H9 (cell line): ENCODE data around the gene SCN10A. TPM values are rescaled to one million over a fixed set of nuclear protein-coding genes. Genes with fewer than 3 reads are reported as not detected.

ENCODE experiments used
- DNase-seq: peaks from one replicate; pipeline ENCODE4 v3.0.0-alpha.2; 2017
- H2AFZ ChIP-seq: one replicate; pipeline ENCODE4 v1.6.1; 2013; ENCODE audit warnings: mild to moderate bottlenecking, low read length, control low read depth, moderate library complexity
- H2AK5ac ChIP-seq: 2 replicates; pipeline ENCODE4 v1.6.1; 2013; ENCODE audit warnings: low read length, control low read depth, mixed read lengths; ENCODE audit not compliant: insufficient read length
- H2BK120ac ChIP-seq: one replicate; pipeline ENCODE4 v1.6.1; 2013; ENCODE audit warnings: low read depth, mild to moderate bottlenecking, low read length, control low read depth, inconsistent platforms; ENCODE audit not compliant: poor library complexity, severe bottlenecking
- H2BK12ac ChIP-seq: 2 replicates; pipeline ENCODE4 v1.6.1; 2013; ENCODE audit warnings: low read length, control low read depth, mixed read lengths, low read depth; ENCODE audit not compliant: insufficient read length
- H2BK15ac ChIP-seq: 2 replicates; pipeline ENCODE4 v1.6.1; 2013; ENCODE audit warnings: low read depth, low read length, control low read depth
- H2BK20ac ChIP-seq: one replicate; pipeline ENCODE4 v1.6.1; 2013; ENCODE audit warnings: low read depth, mild to moderate bottlenecking, low read length, control low read depth, inconsistent platforms; ENCODE audit not compliant: poor library complexity, severe bottlenecking
- H2BK5ac ChIP-seq: 2 replicates; pipeline ENCODE4 v1.6.1; 2013; ENCODE audit warnings: low read length, control low read depth, mixed read lengths; ENCODE audit not compliant: insufficient read length
- H3K14ac ChIP-seq: 2 replicates; pipeline ENCODE4 v1.6.1; 2013; ENCODE audit warnings: low read length, control low read depth; ENCODE audit not compliant: insufficient read depth
- H3K18ac ChIP-seq: 2 replicates; pipeline ENCODE4 v1.6.1; 2013; ENCODE audit warnings: low read depth, mild to moderate bottlenecking, mixed read lengths, low read length, control low read depth; ENCODE audit not compliant: insufficient read length
- H3K23ac ChIP-seq: 2 replicates; pipeline ENCODE4 v1.6.1; 2013; ENCODE audit warnings: low read length, control low read depth, mixed read lengths, low read depth; ENCODE audit not compliant: insufficient read length
- H3K23me2 ChIP-seq: 2 replicates; pipeline ENCODE4 v1.6.1; 2013; ENCODE audit warnings: low read depth, mild to moderate bottlenecking, mixed read lengths, low read length, control low read depth; ENCODE audit not compliant: insufficient read length, poor library complexity, severe bottlenecking
- H3K27ac ChIP-seq: 2 replicates; pipeline ENCODE4 v1.5.1; 2013; ENCODE audit warnings: low read length, control low read depth, mixed read lengths, low read depth; ENCODE audit not compliant: insufficient read length
- H3K27me3 ChIP-seq: 2 replicates; pipeline ENCODE4 v1.6.1; 2013; ENCODE audit warnings: low read length, control low read depth, inconsistent platforms; ENCODE audit not compliant: insufficient read depth
- H3K4ac ChIP-seq: 2 replicates; pipeline ENCODE4 v1.6.1; 2013; ENCODE audit warnings: low read depth, mild to moderate bottlenecking, control low read depth, inconsistent platforms, low read length, moderate library complexity
- H3K4me1 ChIP-seq: 2 replicates; pipeline ENCODE4 v1.6.1; 2013; ENCODE audit warnings: low read length, control low read depth, inconsistent platforms; ENCODE audit not compliant: insufficient read depth
- H3K4me2 ChIP-seq: 2 replicates; pipeline ENCODE4 v1.6.1; 2013; ENCODE audit warnings: low read length, control low read depth, mixed read lengths; ENCODE audit not compliant: insufficient read length, insufficient read depth
- H3K56ac ChIP-seq: 2 replicates; pipeline ENCODE4 v1.6.1; 2013; ENCODE audit warnings: low read depth, mild to moderate bottlenecking, mixed read lengths, low read length, control low read depth; ENCODE audit not compliant: insufficient read length
- H3K79me1 ChIP-seq: 2 replicates; pipeline ENCODE4 v1.6.1; 2013; ENCODE audit warnings: low read depth, mild to moderate bottlenecking, moderate library complexity, low read length, control low read depth, inconsistent platforms; ENCODE audit not compliant: insufficient read depth, poor library complexity, severe bottlenecking
- H3K79me2 ChIP-seq: 2 replicates; pipeline ENCODE4 v1.6.1; 2013; ENCODE audit warnings: low read length, control low read depth, inconsistent platforms; ENCODE audit not compliant: insufficient read depth
- H3K9ac ChIP-seq: 2 replicates; pipeline ENCODE4 v1.6.1; 2013; ENCODE audit warnings: low read length, control low read depth, mixed read lengths; ENCODE audit not compliant: insufficient read length; ENCODE audit errors: extremely low read depth
- H3K9me3 ChIP-seq: one replicate; pipeline ENCODE4 v1.6.1; 2013; ENCODE audit warnings: low read depth, low read length, inconsistent platforms; ENCODE audit not compliant: control insufficient read depth
- H3T11ph ChIP-seq: one replicate; pipeline ENCODE4 v1.6.1; 2013; ENCODE audit warnings: mild to moderate bottlenecking, low read length, control low read depth, inconsistent platforms
- H4K20me1 ChIP-seq: one replicate; pipeline ENCODE4 v1.6.1; 2013; ENCODE audit not compliant: control insufficient read depth, insufficient read length, insufficient read depth
- H4K5ac ChIP-seq: 2 replicates; pipeline ENCODE4 v1.6.1; 2013; ENCODE audit warnings: low read depth, mild to moderate bottlenecking, mixed read lengths, low read length, control low read depth; ENCODE audit not compliant: insufficient read length
- H4K8ac ChIP-seq: replicated peaks from 2 replicates; pipeline ENCODE4 v1.6.1; 2013; ENCODE audit warnings: low read length, control low read depth, mixed read lengths, low read depth; ENCODE audit not compliant: insufficient read length
- H4K91ac ChIP-seq: 2 replicates; pipeline ENCODE4 v1.6.1; 2013; ENCODE audit warnings: low read depth, mild to moderate bottlenecking, moderate library complexity, mixed read lengths, low read length, control low read depth; ENCODE audit not compliant: insufficient read length
- H3K27ac Mint-ChIP-seq, 3 experiments: 2 replicates in 2 of 3; 3 replicates in 1 of 3; pipeline ENCODE4 v1.8.0; 2020 to 2021; ENCODE audit warnings: mixed read lengths in 3 of 3, mild to moderate bottlenecking in 1 of 3, moderate library complexity in 1 of 3
- H3K27me3 Mint-ChIP-seq: 2 replicates; pipeline ENCODE4 v1.8.0; 2021; ENCODE audit warnings: low read depth, mild to moderate bottlenecking, moderate library complexity, mixed read lengths
- H3K36me3 Mint-ChIP-seq, 3 experiments: 2 replicates in 2 of 3; 3 replicates in 1 of 3; pipeline ENCODE4 v1.8.0; 2020 to 2021; ENCODE audit warnings: low read depth in 3 of 3, mixed read lengths in 3 of 3; ENCODE audit not compliant: insufficient read depth in 1 of 3
- H3K4me1 Mint-ChIP-seq, 2 experiments: 2 replicates each; pipeline ENCODE4 v1.8.0; 2020; ENCODE audit warnings: mixed read lengths in 2 of 2
- H3K4me3 Mint-ChIP-seq, 2 experiments: 2 replicates in 1 of 2; 3 replicates in 1 of 2; pipeline ENCODE4 v1.8.0; 2020 to 2021; ENCODE audit warnings: mild to moderate bottlenecking in 2 of 2, mixed read lengths in 2 of 2, moderate library complexity in 1 of 2
- H3K9me3 Mint-ChIP-seq, 2 experiments: 2 replicates in 1 of 2; 3 replicates in 1 of 2; pipeline ENCODE4 v1.8.0; 2020; ENCODE audit warnings: mild to moderate bottlenecking in 2 of 2, mixed read lengths in 2 of 2, moderate library complexity in 1 of 2
- CTCF ChIP-seq: fragments of 200-600 bp; sonication (generic); conservative IDR thresholded peaks from 3 replicates; pipeline ENCODE4 v1.8.0; 2021; ENCODE audit warnings: antibody characterized with exemption, mild to moderate bottlenecking
- WGBS: extraction: QIAGEN DNeasy Blood & Tissue Kit; methylation state at CpG from one replicate; pipeline ENCODE4 v1.1.7; 2013; ENCODE audit warnings: missing lambda C conversion rate, low lambda C conversion rate, mixed read lengths; ENCODE audit not compliant: insufficient read length; ENCODE audit errors: extremely low coverage; 5-methylcytosine and 5-hydroxymethylcytosine counted together
- total RNA-seq: library from RNA; stranded (reverse); gene quantifications from 2 replicates; pipeline ENCODE4 v1.2.1, GENCODE V29; 2021

The SCN10A gene
- total RNA-seq, 1 experiment from 2014 or later, result not detected

DNA sequence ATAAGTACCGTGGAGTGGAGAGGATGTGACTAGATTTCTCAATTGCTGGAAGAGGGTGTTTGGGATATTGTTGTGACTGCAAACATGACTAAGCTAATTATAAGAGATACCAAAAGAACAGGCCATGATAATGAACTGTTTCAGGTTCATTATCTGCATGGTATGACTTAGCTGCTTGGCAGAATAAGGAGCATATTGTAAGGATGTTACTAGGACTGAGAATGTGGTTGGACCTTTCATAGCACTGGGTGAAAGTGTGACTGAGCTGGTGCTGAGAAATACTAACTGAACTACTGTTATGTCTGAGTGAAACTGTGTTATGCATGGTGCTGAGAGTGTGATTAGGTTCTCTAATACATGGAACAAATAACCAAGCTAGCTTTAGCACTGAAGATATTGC lies 11.0 kb downstream of the SCN10A start:
- H3K4me1 ChIP-seq, result peaks cover 6% of the 10 kb centered on the region; the same call in 1 of the 2 replicates
- H2BK12ac ChIP-seq, result no peak overlapping the region
- no peak overlapping the region for H3K27ac ChIP-seq
- no peak overlapping the region for H3K23ac ChIP-seq
- DNase-seq, result no peak
- no peak overlapping the region for H4K8ac ChIP-seq
- H3K4me3 Mint-ChIP-seq, result no peak overlapping the region
- no peak overlapping the region for H3K4ac ChIP-seq
- no peaks in the 10 kb centered on the region for H3K36me3 Mint-ChIP-seq
- no peak overlapping the region for H3T11ph ChIP-seq
- no peak overlapping the region for H3K9ac ChIP-seq
- no peak overlapping the region for H4K5ac ChIP-seq
- no peak overlapping the region for H3K18ac ChIP-seq
- H4K91ac ChIP-seq, result no peak overlapping the region
- no peaks in the 10 kb centered on the region for H3K9me3 ChIP-seq
- H3K27me3 ChIP-seq, result no peaks in the 10 kb centered on the region
- H3K23me2 ChIP-seq, result no peaks in the 10 kb centered on the region
- no peak for TF ChIP-seq CTCF
- peaks cover 32% of the 10 kb centered on the region for H3K27me3 Mint-ChIP-seq
- no peaks in the 10 kb centered on the region for H3K79me2 ChIP-seq
- H2BK20ac ChIP-seq, result no peak overlapping the region
- H2BK15ac ChIP-seq, result no peak overlapping the region
- H2AFZ ChIP-seq, result no peak overlapping the region
- H2BK5ac ChIP-seq, result no peak overlapping the region
- H3K4me1 Mint-ChIP-seq, result peaks cover 0 to 8% of the 10 kb centered on the region in 2 experiments; a peak in 2 of 4 replicates
- H4K20me1 ChIP-seq, result no peaks in the 10 kb centered on the region
- no peak overlapping the region for H2BK120ac ChIP-seq
- H3K14ac ChIP-seq, result no peak overlapping the region
- no peak overlapping the region for H3K27ac Mint-ChIP-seq
- no peak overlapping the region for H3K56ac ChIP-seq
- WGBS, result no CpG with 5 or more reads among the region's 1 CpG
- no peaks in the 10 kb centered on the region for H3K79me1 ChIP-seq
- H3K4me2 ChIP-seq, result no peak overlapping the region
- H2AK5ac ChIP-seq, result no peak overlapping the region
- no peaks in the 10 kb centered on the region for H3K9me3 Mint-ChIP-seq
